NCI-H446 (cell line): ENCODE measurements around the gene PNPLA5.

Source experiments
- DNase-seq, 2 experiments: peaks; one replicate each; lab custom pipeline; 2025; lab: John Stamatoyannopoulos, UW

PNPLA5 gene

DNA sequence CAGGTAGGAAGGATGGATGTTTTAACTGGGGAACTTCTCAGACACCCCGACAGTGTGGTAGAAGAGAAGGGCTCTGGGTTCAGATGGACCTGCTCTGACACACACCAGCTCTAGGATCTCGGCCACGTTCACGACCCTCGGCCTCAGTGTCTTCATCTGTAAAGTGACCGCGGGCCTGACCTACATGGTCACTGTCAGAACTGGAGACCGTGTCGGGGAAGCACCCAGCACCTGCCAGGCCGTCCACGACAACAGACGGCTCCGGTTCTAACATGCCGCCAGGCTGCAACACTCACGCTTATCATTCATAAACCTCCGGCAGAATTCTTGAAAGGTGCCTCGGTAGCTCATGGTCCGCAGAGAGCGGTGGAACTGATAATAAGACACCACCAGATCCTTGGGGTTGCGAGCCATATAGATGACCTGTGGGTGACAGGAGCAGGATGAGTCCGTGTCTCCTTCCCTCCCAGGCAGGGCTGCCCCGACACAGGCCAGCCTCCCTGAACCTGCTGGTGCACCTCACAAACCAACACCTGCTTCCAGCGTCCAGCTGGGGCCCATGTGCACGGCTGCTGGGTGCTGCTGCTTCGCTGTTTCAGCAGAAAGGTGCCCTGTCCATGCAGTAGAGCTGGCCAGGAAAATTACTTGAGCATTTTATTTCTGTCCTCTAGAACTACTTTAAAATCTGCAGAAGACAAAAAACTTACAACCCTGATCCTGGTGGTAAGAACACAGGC, 53.1 kb downstream of the PNPLA5 start:
- DNase-seq: no peak

DNA sequence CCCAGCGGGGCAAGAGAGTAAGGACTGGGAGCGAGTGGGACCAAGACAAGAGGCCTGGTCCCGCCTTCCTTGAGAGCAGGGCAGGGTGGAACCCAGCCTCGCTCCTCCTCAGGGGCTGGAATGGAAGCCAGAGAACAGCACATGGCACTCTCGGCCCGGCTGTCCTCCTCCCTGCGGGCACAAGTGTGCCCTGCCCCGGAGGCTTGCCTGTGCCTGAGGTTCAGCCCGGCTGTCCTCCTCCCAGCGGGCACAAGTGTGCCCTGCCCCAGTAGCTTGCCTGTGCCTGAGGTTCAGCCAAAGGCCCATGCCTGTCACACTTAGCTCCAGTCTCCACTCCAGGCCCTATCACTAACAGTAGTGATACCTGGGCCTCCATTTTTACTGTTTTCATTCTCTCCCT, 53.7 kb downstream of the PNPLA5 start:
- no peak for DNase-seq

DNA sequence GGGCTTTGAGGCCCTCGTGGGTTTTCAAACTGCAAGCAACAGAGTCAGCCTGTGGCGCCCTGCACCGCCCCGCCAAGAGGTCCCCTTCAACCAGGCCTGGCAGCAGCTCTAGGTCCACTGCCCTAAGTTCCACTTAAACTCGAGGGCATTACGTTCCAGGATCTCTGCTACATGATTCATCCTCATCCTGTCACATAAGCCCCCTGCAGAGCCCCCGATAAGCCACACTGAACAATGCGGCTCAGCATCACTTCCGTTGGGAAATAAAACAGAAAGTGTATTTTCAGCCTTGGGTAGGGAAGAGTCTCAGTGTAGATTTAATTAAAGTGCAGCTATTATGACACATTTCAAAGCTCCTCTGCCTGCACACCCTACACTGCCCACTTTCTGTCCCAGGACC, 54.1 kb downstream of the PNPLA5 start:
- DNase-seq: no peak

DNA sequence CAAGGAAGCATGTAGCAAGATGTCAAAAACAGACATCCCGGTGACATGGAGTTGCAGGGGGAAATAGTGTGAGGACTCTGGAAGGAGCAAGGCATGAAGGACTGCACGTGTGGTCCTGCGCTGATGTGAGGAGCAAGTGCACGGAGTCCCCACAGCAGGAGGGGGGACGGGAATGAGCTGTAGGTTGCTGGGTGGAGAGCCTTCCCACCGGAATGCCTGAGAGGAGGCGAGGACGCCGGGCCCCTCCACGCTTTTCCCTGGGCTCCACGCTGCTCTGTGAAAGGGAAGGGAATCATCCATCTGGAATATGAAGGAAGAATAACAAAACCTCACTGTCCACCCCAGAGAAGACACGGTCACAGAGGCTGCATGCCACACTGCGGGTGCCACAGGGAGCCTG, 56.1 kb downstream of the PNPLA5 start:
- DNase-seq: no peak

DNA sequence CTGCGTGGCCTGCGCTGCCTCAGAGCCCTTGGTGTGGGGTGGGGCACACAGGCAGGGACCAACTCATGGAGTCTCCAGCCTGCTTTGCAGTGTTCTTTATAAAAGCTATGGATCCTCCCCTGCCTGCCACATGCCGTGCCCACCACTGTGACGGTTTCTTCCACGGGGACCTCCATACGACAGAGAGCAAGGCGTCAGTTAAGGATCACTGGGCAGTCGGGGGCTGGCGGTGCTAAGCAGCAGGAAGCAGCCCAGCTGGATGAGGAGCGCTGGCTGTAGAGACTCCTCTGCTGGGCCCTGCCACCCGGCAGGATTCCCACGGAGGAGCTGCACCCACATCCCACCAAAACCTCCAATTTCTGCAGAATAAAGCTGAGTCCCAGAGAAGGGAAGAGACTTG, 56.6 kb downstream of the PNPLA5 start:
- no peak for DNase-seq

DNA sequence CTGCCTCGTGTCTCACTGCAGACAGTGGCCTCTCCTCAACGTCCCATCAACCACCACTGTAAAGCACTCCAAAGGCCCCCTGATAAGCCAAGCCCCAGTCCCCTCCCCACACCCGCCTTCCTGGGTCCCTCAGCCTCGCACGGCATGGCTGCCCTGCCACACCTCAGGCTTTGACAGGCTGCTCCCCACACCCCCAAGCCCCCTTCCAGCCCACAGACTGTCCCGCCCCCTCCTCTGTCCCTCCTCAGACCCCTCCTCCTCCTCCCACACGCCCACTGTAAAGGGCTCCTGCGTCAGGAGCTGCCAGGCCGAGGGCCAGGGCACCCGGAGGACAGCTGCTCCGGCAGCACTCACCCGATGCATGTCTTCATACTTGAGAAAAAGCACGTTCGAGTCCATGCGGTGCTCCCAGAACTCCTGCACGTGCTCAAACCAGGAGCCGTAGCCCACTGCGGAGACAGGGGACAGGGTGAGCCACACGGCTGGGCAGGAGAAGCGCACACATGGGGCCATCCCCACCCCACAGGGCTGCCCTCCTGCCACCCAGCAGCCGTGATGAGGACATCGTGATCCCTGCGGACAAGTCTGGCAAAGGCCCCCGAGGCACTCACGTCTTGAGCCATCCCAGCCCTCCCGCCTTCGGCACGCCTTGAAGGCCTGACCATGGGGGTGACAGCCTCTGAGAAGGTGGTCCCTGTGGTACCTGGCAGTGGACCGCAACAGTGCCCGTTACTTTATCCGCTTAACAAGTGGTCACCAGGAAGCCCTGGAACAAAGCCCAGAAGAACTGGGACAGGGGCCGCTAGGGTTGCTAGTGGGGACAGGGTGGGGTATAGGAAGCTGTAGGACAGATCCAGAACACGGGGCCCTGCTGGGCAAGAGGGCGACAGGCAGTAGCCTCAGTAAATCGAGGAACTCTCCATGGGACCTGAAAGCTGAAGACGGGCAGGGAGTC, 58.2 kb downstream of the PNPLA5 start:
- no peak for DNase-seq

DNA sequence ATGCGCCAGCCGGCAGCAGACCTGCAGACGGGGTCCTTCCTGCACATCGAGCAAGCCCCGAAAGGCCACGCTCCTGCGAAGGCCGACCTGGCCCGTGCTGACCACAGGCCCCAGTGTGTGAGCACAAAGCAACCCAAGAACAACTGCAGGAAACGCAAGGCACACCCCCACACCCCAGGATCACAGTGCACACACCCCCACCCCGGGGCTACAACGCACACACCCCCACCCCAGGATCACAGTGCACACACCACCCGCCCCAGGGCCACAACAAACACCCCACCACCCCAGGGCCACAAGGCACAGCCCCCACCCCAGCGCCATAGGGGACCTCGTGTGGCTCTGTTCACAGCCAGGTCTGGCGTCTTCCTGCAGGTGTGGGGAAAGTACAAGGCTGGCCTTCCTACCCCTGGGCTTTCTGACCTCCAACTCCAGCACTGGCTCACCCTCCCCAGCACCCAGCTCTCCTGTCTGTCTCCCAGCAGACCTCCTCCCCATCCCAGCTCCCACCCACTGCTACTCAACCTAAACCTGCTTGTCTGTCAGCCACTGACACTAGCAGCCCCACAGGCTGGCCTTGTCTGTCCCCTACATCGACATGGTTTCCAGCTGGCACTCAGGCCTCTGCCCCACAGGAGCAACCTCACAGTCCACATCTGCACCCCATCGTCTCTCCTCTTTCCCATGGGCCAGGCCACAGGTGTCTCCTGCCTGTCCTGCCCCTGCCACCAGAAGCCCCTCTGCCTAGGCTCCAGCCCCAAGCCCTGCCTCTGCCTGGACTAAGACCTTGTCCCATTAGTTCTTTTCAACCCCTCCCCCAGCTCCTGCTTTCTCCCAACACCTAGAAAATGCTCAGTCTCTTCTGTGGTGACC, 59.2 kb downstream of the PNPLA5 start:
- no peak for DNase-seq

DNA sequence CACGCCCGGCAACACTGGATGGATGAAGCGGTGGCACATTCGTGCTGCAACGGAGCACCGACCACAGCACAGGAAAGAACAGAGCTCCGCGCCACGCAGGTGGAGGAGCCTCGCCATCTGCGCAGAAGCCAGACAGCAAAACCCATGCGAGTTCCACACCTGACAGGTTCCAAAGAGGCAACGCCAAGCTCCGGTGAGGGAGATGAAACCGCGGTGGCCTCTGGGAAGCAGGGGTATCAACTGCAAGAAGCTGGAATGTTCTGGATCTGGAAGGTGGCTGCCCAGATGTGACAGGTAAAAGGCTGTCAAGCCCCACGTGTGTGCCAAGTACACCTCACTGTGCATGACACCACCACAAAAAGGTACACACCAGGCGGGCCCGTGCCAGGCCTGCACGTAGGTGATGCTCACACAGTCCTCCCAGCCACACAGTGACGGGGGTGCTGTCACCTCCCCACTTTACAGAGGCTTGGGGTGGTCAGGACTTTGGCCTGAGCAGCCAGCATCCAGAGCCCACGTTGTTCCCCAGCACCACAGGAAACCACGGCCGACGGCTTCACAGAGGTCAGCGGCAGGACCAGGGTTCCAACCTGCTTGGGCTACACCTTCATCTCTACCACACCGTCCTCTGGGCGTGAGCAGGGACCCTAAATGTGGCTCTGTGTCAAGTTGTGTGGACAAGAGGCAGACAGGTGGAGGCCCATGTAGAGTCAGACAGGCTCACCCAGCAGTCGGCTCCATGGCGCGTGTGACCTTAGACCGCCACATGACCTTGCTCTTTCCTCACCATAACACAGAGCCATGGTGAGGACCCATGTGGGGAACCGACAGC, 60.0 kb downstream of the PNPLA5 start:
- DNase-seq: no peak

DNA sequence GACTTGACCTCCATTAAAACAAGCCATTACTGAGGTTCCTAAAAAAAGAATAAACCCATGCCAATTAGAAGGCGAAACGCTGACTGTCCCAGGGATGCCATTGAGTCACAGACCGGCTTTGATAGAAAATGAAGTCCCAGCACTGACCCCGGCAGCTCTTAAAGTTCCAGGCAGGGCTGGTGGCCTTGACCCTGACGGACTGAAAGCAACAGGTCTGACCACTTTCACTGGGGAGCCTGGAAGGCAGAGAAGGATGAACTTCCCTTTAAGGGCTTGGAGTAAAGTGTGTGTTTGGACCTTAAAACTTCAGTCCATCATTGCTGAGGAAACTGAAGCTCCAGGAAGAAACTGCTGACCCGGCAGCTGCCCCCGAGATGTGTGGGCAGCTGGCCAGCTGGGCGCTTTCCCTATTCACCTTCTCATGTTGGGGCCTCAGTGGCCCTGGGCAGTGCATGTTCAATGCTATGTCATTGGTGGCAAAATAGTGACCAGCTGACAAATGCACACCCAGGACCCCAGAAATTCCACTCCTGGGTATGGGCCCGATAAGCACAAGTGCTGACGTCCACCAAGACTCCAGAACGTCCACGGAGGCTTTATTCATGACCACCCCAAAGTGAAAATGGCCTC, 60.8 kb downstream of the PNPLA5 start:
- no peak for DNase-seq

DNA sequence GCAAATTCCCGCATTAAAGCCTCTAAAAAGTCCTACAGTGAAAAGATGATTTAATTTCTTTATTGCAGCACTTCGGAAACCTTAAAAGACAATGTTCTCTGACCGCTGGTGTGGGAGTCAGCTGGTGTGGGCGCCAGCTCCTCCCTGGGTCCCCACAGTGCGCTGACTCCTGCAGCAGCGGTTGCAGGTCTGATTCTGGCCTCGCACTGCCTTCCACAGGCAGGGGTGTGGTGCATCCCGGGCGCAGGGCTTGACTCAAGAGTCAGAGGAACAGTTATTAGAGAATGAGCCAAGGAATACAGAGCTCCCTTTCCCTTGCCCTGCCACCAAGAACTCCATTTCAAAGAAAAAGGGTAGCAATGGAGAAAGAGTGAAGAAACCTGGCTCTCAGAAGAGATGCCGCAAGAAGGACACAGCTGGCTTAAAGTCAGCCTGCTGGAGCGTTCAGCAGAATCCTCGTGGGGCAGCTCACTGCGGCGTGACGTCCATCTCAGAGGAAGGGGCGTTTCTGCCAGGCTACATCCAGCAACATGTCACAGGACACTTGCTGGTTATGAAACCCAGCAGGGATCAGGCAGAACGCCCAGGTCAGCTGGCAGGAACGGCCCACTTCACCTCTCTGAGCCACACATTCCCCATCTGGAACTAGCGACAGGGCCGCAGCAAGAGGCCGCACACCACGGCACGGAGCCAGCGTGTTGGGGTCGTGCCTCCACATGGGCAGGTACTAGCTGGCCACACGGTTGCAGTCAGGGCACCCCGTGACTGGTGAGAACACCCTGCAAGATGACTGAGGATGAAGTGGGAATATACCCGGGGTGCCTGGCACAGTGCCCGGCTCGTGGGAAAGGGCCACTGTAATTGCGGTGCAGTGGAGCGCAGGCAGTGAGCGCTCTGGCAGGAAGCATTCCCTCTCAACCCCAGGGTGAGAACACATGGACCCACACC, 61.6 kb downstream of the PNPLA5 start:
- peak; percentile 87 to 94 for DNase-seq
